ENCODE measurements around the gene TIAM2. TPM values are rescaled to one million over a fixed set of nuclear protein-coding genes. Genes with fewer than 3 reads are reported as not detected.

Gene TIAM2
- total RNA-seq, 1 donor from 2014 or later: 3.7 TPM

DNA sequence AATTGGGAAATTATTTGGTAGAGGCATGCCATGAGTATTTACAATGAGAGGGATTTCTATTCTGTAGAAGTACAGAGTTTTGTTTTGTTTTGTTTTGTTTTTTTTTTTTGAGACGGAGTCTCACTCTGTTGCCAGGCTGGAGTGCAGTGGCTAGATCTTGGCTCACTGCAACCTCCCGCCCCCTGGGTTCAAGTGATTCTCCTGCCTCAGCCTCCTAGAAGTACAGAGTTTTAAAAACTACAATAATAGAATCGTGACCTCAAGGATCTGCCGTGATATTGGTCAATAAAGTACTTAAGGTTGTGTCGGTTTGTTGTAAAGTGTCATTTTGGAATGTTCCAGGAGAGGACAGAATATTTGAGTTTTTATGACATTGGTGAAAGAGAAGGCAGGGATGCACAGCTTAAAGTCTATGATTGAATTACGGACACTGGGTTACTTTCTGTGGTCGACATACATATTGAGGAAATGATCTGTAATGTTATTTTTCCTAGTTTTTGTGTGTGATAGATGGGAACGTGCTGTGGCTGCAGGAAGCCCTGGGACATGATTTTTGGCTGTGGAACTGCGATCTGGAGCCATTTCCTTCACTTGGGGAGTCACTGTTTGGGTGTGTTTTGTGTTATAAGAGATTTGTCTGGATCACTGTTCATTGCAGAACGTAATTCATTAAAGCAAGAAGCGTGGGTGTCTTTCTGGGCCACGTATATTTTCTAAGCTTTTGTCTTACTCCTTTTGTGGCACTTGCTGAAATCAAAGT lies 59.6 kb downstream of the TIAM2 start:
- no peaks in the 10 kb centered on the region for H3K36me3 ChIP-seq
- no peak for DNase-seq (ENCODE audit: low spot score in 2 of 2)
- no peaks in the 10 kb centered on the region for H3K27me3 ChIP-seq
- TF ChIP-seq, protein P1, sequence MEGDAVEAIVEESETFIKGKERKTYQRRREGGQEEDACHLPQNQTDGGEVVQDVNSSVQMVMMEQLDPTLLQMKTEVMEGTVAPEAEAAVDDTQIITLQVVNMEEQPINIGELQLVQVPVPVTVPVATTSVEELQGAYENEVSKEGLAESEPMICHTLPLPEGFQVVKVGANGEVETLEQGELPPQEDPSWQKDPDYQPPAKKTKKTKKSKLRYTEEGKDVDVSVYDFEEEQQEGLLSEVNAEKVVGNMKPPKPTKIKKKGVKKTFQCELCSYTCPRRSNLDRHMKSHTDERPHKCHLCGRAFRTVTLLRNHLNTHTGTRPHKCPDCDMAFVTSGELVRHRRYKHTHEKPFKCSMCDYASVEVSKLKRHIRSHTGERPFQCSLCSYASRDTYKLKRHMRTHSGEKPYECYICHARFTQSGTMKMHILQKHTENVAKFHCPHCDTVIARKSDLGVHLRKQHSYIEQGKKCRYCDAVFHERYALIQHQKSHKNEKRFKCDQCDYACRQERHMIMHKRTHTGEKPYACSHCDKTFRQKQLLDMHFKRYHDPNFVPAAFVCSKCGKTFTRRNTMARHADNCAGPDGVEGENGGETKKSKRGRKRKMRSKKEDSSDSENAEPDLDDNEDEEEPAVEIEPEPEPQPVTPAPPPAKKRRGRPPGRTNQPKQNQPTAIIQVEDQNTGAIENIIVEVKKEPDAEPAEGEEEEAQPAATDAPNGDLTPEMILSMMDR (IDR thresholded peaks at IDR 0.05): no peak
- H3K4me3 ChIP-seq: peak overlapping the region; percentile 10 to 28
- peaks cover 0 to 10% of the 10 kb centered on the region in 2 donors for H3K4me1 ChIP-seq
- no peaks in the 10 kb centered on the region for H3K9me3 ChIP-seq
- H3K27ac ChIP-seq: no peak overlapping the region
- intact Hi-C loops (cut with DNase I): no loop called here

DNA sequence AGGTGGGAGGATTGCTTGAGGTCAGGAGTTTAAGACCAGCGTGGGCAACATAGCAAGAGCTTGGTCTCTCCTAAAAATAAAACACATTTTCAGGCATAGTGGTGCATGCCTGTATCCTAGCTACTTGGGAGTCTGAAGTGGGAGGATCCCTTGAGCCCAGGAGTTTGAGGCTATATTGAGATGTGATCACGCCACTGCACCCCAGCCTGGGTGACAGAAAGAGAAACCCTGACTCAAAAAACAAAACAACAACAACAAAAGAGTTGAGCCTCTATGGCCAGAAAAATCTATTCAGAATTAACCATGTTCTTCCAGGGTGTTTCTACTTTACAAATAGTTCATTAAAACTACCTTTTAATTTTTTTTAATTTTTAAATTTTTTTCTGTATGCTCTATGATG lies 60.6 kb downstream of the TIAM2 start:
- H3K4me3 ChIP-seq: no peak overlapping the region
- DNase-seq (ENCODE audit: low spot score in 2 of 2): peak in 1 of 2 donors; percentile 24
- TF ChIP-seq, protein P1 (IDR thresholded peaks at IDR 0.05): no peak
- H3K27me3 ChIP-seq: no peaks in the 10 kb centered on the region
- intact Hi-C loops (cut with DNase I): no loop called here
- H3K36me3 ChIP-seq: no peaks in the 10 kb centered on the region
- H3K27ac ChIP-seq: no peak overlapping the region
- H3K4me1 ChIP-seq: peaks cover 0 to 10% of the 10 kb centered on the region in 2 donors
- no peaks in the 10 kb centered on the region for H3K9me3 ChIP-seq

DNA sequence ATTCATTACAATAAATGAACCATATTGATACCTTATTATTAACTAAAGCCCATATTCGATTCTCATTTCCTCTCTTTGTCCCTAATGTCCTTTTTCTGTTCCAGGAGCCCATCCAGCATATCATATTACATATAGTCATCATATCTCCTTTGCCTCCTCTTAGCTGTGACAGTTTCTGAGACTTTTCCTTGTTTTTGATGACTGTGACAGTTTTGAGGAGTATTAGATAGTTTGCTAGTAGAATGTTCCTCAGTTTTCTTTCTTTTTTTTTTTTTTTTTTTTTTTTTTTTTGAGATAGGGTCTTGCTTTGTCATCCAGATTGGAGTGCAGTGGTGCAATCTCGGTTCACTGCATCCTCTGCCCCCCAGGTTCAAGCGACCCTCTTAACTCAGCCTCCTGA lies 61.6 kb downstream of the TIAM2 start:
- intact Hi-C loops (cut with DNase I): no loop called here
- H3K36me3 ChIP-seq: no peaks in the 10 kb centered on the region
- peaks cover 0 to 2% of the 10 kb centered on the region in 2 donors for H3K4me1 ChIP-seq
- no peaks in the 10 kb centered on the region for H3K9me3 ChIP-seq
- TF ChIP-seq, protein P1 (IDR thresholded peaks at IDR 0.05): no peak
- no peak for DNase-seq (ENCODE audit: low spot score in 2 of 2)
- no peak overlapping the region for H3K4me3 ChIP-seq
- no peak overlapping the region for H3K27ac ChIP-seq
- H3K27me3 ChIP-seq: no peaks in the 10 kb centered on the region

DNA sequence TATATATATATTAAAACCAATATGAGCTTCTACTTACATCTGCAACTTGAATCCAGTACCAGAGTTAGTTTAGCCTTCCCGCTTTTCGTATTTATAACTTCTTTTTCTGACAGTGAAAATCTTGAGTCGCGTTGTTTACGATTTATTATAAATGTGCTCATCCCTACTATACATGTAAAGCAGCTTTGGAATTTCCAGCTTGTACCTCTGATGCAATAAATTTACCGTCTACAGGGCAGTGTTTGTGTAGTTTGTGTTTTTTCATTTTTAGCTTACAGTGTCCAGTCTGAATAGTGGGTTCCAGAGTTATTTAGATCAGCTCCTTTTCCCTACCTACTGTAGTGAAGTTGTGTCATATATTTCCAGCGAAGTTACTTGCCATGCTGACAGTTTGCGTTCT lies 66.3 kb downstream of the TIAM2 start:
- H3K4me3 ChIP-seq: no peak overlapping the region
- peaks cover 0 to 4% of the 10 kb centered on the region in 2 donors for H3K4me1 ChIP-seq
- H3K9me3 ChIP-seq: no peaks in the 10 kb centered on the region
- TF ChIP-seq, protein P1 (IDR thresholded peaks at IDR 0.05): no peak
- DNase-seq (ENCODE audit: low spot score in 2 of 2): no peak
- H3K27ac ChIP-seq: no peak overlapping the region
- no peaks in the 10 kb centered on the region for H3K36me3 ChIP-seq
- intact Hi-C loops (cut with DNase I): no loop called here
- H3K27me3 ChIP-seq: no peaks in the 10 kb centered on the region

DNA sequence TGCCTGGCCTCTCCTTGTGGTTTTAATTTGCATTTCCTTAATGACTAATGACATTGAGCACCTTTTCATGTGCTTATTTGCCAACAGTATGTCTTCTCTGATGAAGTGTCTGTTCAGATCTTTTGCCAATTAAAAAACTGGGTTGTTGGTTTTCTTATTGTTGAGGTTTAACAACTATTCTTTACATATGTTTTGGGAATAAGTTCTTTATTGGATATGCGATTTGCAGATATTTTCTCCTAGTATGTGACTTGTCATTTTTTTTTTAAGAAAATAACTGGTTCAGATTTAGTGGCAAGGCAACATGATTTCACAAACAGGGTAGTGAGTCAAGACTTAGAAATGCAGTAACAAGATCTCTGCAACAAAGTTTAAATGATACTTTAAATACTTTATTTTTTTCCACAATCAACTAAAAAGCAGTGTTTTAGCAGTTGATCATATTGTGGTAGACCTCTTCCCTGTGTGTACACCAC lies 67.8 kb downstream of the TIAM2 start:
- Histone ChIP-seq H3K4me1 (peaks cover 0 to 5% of the 10 kb centered on the region in 2 donors), H3K36me3 (no peaks in the 10 kb centered on the region), H3K9me3 (no peaks in the 10 kb centered on the region), H3K27me3 (no peaks in the 10 kb centered on the region), H3K27ac (peak overlapping the region in 1 of 2 donors; percentile 3), H3K4me3 (no peak overlapping the region)
- no peak for DNase-seq (ENCODE audit: low spot score in 2 of 2)
- intact Hi-C loops (cut with DNase I): no loop called here
- TF ChIP-seq, protein P1 (IDR thresholded peaks at IDR 0.05): no peak

Measured in ascending aorta (tissue), 2 donors.